PC-9 (cell line): ENCODE measurements around the gene HIBCH. TPM values are rescaled to one million over a fixed set of nuclear protein-coding genes. Genes with fewer than 3 reads are reported as not detected.

ENCODE experiments used
- BruUV-seq: library from RNA; stranded (reverse); fragments of 400-500 nt; replicated peaks from 2 replicates; lab custom pipeline; 2021; lab: Mats Ljungman, UMichigan
- CTCF ChIA-PET: fragments of 300-600 bp; sonication (Branson Sonifier 250); formaldehyde crosslinking; loops from one replicate; lab custom pipeline; 2022; ENCODE audit warnings: antibody characterized with exemption; lab: Charles Lee
- POLR2A ChIA-PET: fragments of 300-600 bp; sonication (Branson Sonifier 250); formaldehyde crosslinking; loops from one replicate; lab custom pipeline; 2022; ENCODE audit warnings: antibody characterized with exemption; ENCODE audit not compliant: unreplicated experiment; lab: Charles Lee
- DNase-seq, 2 experiments: peaks; one replicate each; pipeline versions ENCODE4 v3.0.0 to v3.0.0-alpha.2; 2015 to 2022; ENCODE audit warnings: mixed read lengths in 1 of 2
- H2AFZ ChIP-seq: fragments of 200-600 bp; sonication (generic); 2 replicates; pipeline ENCODE4 v1.8.1; 2017; ENCODE audit warnings: antibody characterized with exemption
- H3F3A ChIP-seq: fragments of 200-600 bp; sonication (generic); 2 replicates; pipeline ENCODE4 v1.8.1; 2017; ENCODE audit warnings: antibody characterized with exemption, mild to moderate bottlenecking, low read depth; ENCODE audit not compliant: insufficient read depth
- H3K27ac ChIP-seq: fragments of 200-600 bp; sonication (generic); 2 replicates; pipeline ENCODE4 v1.6.1; 2016; ENCODE audit warnings: mixed run types
- H3K27me3 ChIP-seq: fragments of 200-600 bp; sonication (generic); 2 replicates; pipeline ENCODE4 v1.6.1; 2016; ENCODE audit warnings: low read depth, mixed run types; ENCODE audit not compliant: insufficient read depth
- H3K36me3 ChIP-seq: fragments of 200-600 bp; sonication (generic); 2 replicates; pipeline ENCODE4 v1.6.1; 2016; ENCODE audit warnings: low read depth, mixed run types
- H3K4me1 ChIP-seq: fragments of 200-600 bp; sonication (generic); replicated peaks from 2 replicates; pipeline ENCODE4 v1.6.1; 2016; ENCODE audit warnings: mixed run types; ENCODE audit not compliant: insufficient read depth
- H3K4me2 ChIP-seq: fragments of 200-600 bp; sonication (generic); 2 replicates; pipeline ENCODE4 v1.6.1; 2017; ENCODE audit warnings: mixed run types
- H3K4me3 ChIP-seq: fragments of 200-600 bp; sonication (generic); 2 replicates; pipeline ENCODE4 v1.6.1; 2016; ENCODE audit warnings: mixed run types
- H3K79me2 ChIP-seq: fragments of 200-600 bp; sonication (generic); 2 replicates; pipeline ENCODE4 v1.6.1; 2017; ENCODE audit warnings: low read depth, mixed run types
- H3K9me2 ChIP-seq: fragments of 200-600 bp; sonication (generic); 2 replicates; pipeline ENCODE4 v1.8.1; 2017; ENCODE audit warnings: mild to moderate bottlenecking; ENCODE audit not compliant: insufficient read depth
- H3K9me3 ChIP-seq: fragments of 200-600 bp; sonication (generic); 2 replicates; pipeline ENCODE4 v1.8.1; 2016; ENCODE audit warnings: low read depth; ENCODE audit not compliant: insufficient read depth
- H4K20me1 ChIP-seq: fragments of 200-600 bp; sonication (generic); 2 replicates; pipeline ENCODE4 v1.8.1; 2017; ENCODE audit not compliant: insufficient read depth
- EZH2 ChIP-seq: fragments of 200-600 bp; sonication (generic); IDR thresholded peaks from 2 replicates; pipeline ENCODE4 v1.8.0; 2017; ENCODE audit warnings: antibody characterized with exemption, low read depth
- intact Hi-C: fragments of 100-400 bp; cut with micrococcal nuclease; formaldehyde crosslinking; loops from one replicate; pipeline ENCODE4 v1.10.0; 2022; ENCODE audit not compliant: unreplicated experiment
- total RNA-seq: library from RNA; stranded (reverse); gene quantifications from 2 replicates; pipeline ENCODE4 v1.2.3, GENCODE V29; 2021
- TF ChIP-seq, protein P1 (sequence below): fragments of 200-600 bp; sonication (generic); conservative IDR thresholded peaks from 2 replicates; pipeline ENCODE4 v1.6.1; 2017; ENCODE audit warnings: mixed run types, antibody characterized with exemption, mild to moderate bottlenecking, moderate library complexity

HIBCH gene
- total RNA-seq, 1 experiment from 2014 or later, result 14.7 TPM

DNA sequence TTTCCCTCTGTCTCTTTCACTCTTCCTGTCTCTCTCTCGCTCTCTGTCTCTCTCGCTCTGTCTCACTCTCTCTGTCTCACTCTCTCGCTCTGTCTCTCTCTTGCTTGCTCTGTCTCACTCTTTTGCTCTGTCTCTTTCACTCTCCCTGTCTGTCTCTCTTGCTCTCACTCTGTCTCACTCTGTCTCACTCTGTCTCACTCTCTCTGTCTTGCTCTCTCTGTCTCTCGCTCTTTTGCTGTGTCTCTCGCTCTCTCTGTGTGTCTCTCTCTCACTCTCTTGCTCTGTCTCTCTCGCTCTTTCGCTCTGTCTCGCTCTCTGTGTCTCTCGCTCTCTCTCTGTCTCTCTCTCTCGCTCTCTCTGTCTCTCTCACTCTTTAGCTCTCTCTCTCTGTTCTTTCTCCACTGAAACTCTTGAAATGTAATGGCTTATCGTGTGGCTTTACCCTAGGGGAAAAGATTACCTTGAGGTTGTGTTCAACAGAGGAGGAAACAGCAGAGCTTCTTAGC lies 46.7 kb upstream of the HIBCH start:
- ChIA-PET POLR2A (no interaction called here), CTCF (no interaction called here)
- Histone ChIP-seq H3K27ac (no peak overlapping the region), H3F3A (no peaks in the 10 kb centered on the region), H3K9me2 (no peaks in the 10 kb centered on the region), H3K4me2 (no peak overlapping the region), H3K9me3 (no peaks in the 10 kb centered on the region), H3K36me3 (no peaks in the 10 kb centered on the region), H2AFZ (no peak overlapping the region), H3K4me1 (no peaks in the 10 kb centered on the region), H3K4me3 (no peak overlapping the region), H3K79me2 (no peaks in the 10 kb centered on the region), H4K20me1 (no peaks in the 10 kb centered on the region), H3K27me3 (no peaks in the 10 kb centered on the region)
- DNase-seq, result no peak
- BruUV-seq, result no TSS peak
- intact Hi-C loops, result no loop called here
- TF ChIP-seq EZH2, result no peak
- TF ChIP-seq, protein P1, sequence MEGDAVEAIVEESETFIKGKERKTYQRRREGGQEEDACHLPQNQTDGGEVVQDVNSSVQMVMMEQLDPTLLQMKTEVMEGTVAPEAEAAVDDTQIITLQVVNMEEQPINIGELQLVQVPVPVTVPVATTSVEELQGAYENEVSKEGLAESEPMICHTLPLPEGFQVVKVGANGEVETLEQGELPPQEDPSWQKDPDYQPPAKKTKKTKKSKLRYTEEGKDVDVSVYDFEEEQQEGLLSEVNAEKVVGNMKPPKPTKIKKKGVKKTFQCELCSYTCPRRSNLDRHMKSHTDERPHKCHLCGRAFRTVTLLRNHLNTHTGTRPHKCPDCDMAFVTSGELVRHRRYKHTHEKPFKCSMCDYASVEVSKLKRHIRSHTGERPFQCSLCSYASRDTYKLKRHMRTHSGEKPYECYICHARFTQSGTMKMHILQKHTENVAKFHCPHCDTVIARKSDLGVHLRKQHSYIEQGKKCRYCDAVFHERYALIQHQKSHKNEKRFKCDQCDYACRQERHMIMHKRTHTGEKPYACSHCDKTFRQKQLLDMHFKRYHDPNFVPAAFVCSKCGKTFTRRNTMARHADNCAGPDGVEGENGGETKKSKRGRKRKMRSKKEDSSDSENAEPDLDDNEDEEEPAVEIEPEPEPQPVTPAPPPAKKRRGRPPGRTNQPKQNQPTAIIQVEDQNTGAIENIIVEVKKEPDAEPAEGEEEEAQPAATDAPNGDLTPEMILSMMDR, result no peak

DNA sequence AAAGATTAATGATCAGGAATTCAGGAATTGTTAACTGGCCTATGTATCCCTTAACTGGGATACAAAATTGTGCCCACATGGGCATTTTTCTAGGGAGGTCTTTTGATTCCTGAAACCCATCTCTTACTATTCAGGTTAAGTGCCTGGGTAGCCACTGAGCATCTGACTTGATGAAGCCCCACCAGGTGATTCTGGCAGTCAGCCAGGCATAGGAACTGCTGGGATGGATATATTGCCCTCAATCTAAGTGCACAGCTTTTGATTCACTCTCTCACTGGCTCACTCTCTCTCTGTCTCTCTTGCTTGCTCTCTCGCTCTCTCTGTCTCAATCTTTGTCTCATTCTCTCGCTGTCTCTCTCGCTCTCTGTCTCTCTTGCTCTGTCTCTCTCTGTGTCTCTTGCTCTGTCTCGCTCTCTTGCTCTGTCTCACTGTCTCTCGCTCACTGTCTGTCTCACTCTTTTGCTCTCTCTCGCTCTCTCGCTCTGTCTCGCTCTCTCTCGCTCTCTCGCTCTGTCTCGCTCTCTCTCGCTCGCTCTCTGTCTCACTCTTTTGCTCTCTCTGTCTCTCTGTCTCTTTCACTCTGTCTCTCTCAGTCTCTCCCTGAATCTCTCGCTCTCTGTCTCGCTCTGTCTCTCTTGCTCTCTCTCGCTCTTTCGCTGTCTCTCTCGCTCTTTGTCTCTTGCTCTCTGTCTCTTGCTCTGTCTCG lies 46.0 kb upstream of the HIBCH start:
- Histone ChIP-seq H3K9me3 (no peaks in the 10 kb centered on the region), H3K4me1 (no peaks in the 10 kb centered on the region), H2AFZ (no peak overlapping the region), H3K79me2 (no peaks in the 10 kb centered on the region), H4K20me1 (no peaks in the 10 kb centered on the region), H3K36me3 (no peaks in the 10 kb centered on the region), H3K9me2 (no peaks in the 10 kb centered on the region), H3K4me3 (no peak overlapping the region), H3K4me2 (no peak overlapping the region), H3F3A (no peaks in the 10 kb centered on the region), H3K27me3 (no peaks in the 10 kb centered on the region), H3K27ac (no peak overlapping the region)
- no TSS peak for BruUV-seq
- no peak for TF ChIP-seq EZH2
- TF ChIP-seq, protein P1, result no peak
- intact Hi-C loops, result no loop called here
- ChIA-PET POLR2A (no interaction called here), CTCF (no interaction called here)
- DNase-seq, result no peak

DNA sequence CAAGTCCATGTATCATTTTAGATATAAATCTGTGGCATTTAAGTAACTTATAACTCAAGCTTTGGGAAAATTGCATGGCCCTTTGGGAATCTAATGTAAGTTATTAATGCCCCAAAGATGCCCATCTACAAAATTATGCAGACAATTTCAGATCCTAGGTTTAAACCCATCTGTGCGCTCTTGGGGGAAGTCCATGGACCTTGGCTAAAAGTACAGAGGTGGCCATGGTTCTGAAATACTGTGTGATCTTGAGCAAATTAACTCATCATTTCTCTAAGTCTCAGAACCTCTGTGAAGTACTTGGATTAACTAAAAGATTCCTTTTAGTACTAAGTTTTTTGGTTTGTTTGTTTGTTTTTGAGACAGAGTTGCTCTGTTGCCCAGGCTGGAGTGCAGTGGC lies 43.3 kb upstream of the HIBCH start:
- Histone ChIP-seq H3K9me3 (no peaks in the 10 kb centered on the region), H3K27me3 (no peaks in the 10 kb centered on the region), H3K4me3 (no peak overlapping the region), H3K79me2 (no peaks in the 10 kb centered on the region), H3K4me1 (no peaks in the 10 kb centered on the region), H3K9me2 (no peaks in the 10 kb centered on the region), H3K27ac (no peak overlapping the region), H3K4me2 (no peak overlapping the region), H3F3A (no peaks in the 10 kb centered on the region), H3K36me3 (no peaks in the 10 kb centered on the region), H2AFZ (no peak overlapping the region), H4K20me1 (no peaks in the 10 kb centered on the region)
- TF ChIP-seq, protein P1, result no peak
- TF ChIP-seq EZH2, result no peak
- ChIA-PET CTCF (no interaction called here), POLR2A (no interaction called here)
- intact Hi-C loops, result no loop called here
- no TSS peak for BruUV-seq
- no peak for DNase-seq
